Astrocyte of the cerebellum (primary cell): ENCODE results near the gene GAS6.

ENCODE experiments used
- DNase-seq: peaks from one replicate; pipeline ENCODE4 v3.0.0-alpha.2; 2011; ENCODE audit warnings: low read depth
- H3K4me3 ChIP-seq: 2 replicates; pipeline ENCODE4 v1.5.1; 2011; ENCODE audit warnings: mild to moderate bottlenecking, low read depth, low read length, moderate library complexity
- in situ Hi-C: cut with HindIII; loops from 2 replicates; pipeline ENCODE4 v1.10.0; 2017; ENCODE audit warnings: low sequenced_read_pairs
- TF ChIP-seq, protein P1 (sequence below): IDR thresholded peaks from 2 replicates; pipeline ENCODE4 v1.5.1; 2012; ENCODE audit warnings: low read length, low read depth, moderate library complexity, mild to moderate bottlenecking; ENCODE audit errors: missing control alignments

The GAS6 gene

DNA sequence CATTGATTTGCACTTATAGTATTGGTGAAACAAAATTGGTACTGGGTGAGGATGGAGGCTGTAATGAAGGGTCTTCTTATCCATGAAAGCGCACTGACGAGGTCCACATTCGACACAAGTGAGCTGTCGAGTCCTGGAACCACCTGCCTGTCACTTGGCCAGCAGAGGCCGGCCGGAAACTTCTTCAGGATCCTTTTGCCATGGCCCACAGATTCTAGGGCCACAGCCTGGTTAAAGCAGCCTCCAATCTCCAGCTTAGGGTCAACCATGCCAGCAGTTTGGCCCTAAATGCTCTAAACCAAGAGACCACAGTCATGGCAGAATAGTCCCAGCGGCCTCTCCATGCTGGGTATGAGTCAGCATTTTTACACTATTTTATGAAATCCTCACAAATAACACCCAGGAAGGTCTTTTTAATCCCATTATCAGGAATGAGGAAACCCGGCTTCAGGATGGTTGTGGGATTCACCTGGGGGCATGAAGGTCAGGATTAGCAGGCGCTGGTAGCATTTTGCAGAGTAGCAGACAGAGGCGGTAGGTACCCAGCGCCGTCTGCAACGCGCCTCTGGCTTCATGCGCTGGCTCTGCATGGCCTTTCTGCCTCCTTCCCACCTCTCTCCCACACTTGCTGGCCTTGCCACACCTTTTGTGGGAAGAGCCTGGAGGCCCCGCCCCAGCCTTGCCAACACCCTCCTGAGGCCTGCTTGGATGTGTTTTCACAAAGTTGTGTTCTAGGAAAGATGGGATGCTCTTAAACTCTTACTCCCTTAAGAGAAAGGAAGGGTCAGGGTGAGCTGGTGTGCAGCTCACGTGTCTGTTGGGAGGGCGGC, 15.2 kb downstream of the GAS6 start:
- TF ChIP-seq, protein P1, sequence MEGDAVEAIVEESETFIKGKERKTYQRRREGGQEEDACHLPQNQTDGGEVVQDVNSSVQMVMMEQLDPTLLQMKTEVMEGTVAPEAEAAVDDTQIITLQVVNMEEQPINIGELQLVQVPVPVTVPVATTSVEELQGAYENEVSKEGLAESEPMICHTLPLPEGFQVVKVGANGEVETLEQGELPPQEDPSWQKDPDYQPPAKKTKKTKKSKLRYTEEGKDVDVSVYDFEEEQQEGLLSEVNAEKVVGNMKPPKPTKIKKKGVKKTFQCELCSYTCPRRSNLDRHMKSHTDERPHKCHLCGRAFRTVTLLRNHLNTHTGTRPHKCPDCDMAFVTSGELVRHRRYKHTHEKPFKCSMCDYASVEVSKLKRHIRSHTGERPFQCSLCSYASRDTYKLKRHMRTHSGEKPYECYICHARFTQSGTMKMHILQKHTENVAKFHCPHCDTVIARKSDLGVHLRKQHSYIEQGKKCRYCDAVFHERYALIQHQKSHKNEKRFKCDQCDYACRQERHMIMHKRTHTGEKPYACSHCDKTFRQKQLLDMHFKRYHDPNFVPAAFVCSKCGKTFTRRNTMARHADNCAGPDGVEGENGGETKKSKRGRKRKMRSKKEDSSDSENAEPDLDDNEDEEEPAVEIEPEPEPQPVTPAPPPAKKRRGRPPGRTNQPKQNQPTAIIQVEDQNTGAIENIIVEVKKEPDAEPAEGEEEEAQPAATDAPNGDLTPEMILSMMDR = no peak
- DNase-seq = no peak
- no peak overlapping the region for H3K4me3 ChIP-seq
- in situ Hi-C loops = no loop called here

DNA sequence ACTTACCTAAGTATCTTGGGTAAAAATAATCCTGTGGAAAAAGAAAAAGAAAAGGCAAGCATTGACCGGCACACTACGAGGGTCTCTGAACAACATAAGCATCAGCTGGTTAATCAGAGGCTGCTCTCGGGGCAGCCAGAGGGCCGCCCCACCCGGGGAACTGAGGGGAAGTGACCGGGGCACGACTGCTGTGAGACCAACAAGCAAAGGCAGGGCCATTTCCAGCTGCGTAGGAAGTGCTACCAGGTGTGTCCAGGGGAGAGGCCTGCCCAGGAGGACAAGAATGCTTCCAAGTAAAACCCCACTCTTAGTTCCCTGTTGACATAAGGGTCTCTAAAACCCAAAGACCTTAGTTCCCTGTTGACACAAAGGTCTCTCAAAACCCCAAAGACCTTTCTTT, 15.9 kb downstream of the GAS6 start:
- no peak for DNase-seq
- TF ChIP-seq, protein P1 = no peak
- no peak overlapping the region for H3K4me3 ChIP-seq
- in situ Hi-C loops = no loop called here

DNA sequence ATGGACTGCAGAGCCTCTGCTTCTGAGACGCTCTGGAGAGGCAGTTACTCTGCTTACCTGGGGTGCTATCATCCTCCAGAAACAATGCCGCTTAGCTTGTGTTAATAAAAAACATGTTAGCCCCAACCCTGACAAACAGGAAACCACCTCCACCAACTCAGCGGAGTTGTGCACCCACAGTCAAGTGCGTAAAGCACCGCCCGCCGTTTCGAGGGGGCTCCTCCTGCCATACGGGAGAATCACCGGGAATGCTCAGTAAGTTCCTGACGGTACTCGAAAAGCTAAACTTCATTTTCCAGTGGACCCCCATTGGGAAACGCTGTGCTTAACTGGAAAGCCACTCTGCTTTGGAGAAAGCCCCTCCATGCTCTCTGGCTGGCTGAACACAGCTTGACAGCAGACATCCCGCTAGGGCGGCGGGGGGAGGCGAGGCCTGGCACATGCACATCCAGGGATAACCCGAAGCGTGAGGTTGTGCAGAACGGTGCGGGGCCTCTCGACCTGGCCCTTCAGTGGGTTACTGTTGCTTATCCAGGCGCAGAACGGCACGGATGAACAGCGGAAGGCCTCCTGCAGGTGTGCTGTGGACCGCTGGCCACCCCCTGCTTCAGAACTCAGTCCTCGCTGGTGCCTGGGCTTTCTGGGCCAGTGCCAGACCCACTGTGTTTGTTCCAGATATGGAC, 17.1 kb downstream of the GAS6 start:
- H3K4me3 ChIP-seq = no peak overlapping the region
- DNase-seq = no peak
- in situ Hi-C loops = no loop called here
- TF ChIP-seq, protein P1 = no peak

DNA sequence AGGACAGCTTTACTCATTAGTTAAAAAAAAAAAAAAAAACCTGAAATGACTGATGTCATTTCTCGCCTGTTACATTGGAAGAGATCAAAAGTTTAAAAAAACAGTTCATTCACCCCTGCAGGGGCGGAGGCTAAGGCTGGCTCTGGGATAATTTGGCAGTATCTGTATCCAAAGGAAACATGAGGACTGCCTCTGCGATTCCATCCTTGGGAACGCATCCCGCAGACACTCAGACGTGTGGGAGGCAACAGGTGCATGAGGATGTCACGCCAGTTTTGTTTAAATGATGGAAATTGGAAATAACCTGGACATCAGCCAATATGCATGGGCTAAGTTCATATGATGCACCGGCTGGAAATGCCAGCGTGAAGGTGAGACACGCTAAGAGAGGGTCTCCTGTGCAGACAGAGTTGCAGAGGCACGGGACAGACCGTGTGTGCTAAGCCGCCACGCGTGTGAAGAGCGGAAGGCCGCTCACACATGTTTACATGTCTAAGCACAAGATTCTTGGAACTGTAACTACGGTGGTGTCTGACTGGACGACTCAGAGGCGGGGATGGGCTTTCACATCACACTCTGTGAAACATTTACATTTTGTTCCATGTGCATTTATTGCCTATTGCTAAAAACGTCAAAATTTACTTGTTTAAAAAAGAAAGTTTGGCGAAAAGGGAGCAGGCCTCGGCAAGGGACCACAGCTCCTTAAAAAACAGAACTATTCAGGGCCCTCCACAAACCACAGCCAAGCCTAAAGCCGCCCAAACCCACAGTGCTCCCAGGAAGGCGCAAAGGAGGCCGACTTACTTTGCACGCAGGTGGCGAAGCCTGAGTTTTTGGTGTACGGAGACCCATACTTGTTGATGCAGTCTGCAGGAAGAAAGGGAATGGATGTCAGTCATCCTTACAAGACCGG, 17.9 kb downstream of the GAS6 start:
- in situ Hi-C loops = no loop called here
- no peak for DNase-seq
- H3K4me3 ChIP-seq = no peak overlapping the region
- TF ChIP-seq, protein P1 = no peak

DNA sequence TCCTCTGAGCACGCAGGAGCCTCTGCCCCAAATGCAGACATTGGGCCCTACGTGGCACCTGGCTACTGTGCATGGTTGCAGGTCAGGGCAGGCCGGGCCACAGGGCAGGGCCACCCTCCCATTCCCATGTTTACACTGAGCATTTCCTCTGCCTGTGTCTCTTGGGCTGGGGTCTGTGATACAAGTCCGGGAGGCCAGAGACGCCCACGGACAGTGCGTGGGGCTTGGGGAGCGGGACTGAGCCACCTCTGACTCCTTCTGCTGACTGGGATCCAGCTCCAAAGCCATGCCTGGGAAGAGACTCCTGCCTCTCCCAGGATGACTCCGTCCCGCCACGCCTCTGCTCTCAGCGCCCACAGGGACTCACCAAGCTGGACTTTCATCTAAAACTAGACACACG, 18.8 kb downstream of the GAS6 start:
- H3K4me3 ChIP-seq = no peak overlapping the region
- in situ Hi-C loops = no loop called here
- TF ChIP-seq, protein P1 = no peak
- no peak for DNase-seq

DNA sequence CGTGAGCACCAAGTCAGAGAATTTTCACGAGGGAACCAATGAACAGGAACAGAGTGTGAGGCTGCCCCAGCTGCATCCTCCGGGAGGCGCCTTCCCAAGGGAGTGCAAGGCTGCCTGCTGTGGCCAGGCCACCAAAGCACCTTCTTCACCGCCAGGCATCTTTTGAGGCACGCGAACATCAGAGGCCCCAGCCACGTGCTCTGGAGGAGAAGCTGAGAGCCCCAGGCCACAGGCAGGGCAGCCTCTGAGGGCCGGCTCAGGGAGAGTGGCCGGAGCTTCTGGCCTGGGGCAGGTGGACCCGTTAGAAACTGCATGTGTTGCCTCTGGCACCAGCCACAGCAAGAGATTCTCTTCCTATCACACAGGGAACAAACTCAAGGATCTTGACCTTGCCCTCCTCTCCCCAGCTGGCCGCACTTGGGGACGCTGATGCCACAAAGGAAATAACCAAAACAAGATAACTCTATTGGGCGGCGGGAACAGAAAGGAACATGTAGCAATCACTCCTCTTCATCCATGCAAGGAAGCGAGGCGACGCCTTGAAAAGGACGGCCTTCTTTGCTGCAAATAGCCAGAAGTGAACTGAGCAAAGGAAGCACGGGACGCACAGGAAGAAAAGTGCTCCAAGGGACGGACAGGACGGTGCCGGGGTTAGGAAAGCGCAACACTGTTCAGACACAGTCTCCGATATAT, 19.9 kb downstream of the GAS6 start:
- TF ChIP-seq, protein P1 = no peak
- H3K4me3 ChIP-seq = no peak overlapping the region
- no peak for DNase-seq
- in situ Hi-C loops = no loop called here
